ENCODE results near the gene DDX46. TPM values are rescaled to one million over a fixed set of nuclear protein-coding genes. Genes with fewer than 3 reads are reported as not detected.
"Not testable (repeated sequence)": the region's sequence is repeated elsewhere in the genome, so short reads cannot be mapped to it uniquely, and the experiment has no call there.

Gene DDX46
- total RNA-seq, 1 donor from 2014 or later: 89.4 TPM

DNA sequence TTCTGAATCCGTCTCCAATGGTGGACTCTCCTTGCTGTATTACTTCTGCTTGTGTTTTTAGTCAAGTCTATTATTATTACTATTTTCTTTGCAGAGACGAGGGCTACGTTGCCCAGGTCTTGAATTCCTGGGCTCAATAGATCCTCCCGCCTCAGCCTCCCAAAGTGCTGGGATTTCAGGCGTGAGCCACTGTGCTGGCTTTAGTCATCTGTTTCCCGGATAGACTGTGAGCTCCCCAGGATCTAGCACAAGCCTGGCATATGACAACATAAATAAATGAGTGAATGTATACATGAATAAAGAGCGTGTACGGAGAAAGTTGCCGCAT lies 439 bp upstream of the DDX46 start:
- peak overlapping the region; percentile 99 for H3K4me3 Mint-ChIP-seq
- intact Hi-C loops (cut with micrococcal nuclease): loop anchor here (1.0 to 5.0 kb wide), 6 partner anchors 20 to 531 kb away; partner anchors contain the start of genes C5orf24, CAMLG, PCBD2 and PPP2CA
- no peaks in the 10 kb centered on the region for H3K9me3 Mint-ChIP-seq
- H3K4me1 Mint-ChIP-seq: peaks cover 30% of the 10 kb centered on the region
- peak overlapping the region; percentile 95 for H3K27ac Mint-ChIP-seq
- H3K27me3 Mint-ChIP-seq: no peaks in the 10 kb centered on the region
- no peak for DNase-seq
- H3K36me3 Mint-ChIP-seq (ENCODE audit: low read depth): no peaks in the 10 kb centered on the region

DNA sequence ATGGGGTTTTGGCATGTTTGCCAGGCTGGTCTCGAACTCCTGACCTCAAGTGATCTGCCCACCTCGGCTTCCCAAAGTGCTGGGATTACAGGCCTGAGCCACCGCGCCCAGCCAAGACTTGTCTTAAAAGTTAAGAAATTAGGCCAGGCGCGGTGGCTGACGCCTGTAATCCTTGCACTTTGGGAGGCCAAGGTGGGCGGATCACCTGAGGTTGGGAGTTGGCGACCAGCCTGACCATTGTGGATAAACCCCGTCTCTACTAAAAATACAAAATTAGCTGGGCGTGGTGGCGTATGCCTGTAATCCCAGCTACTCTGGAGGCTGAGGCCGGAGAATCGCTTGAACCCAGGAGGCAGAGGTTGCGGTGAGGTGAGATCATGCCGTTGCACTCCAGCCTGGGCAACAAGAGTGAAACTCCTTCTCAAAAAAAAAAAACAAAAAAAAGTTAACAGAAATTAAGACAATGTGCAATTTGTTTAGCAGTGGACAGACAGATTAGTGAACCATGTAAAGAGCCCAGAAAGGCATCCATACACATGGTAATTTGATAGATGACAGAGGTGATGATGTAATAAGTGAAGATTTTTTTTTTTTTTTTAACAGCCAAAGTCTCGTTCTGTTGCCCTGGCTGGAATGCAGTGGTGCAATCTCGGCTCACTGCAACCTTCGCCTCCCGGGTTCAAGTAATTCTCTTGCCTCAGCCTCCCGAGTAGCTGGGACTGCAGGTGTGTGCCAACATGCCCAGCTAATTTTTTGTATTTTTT lies 9.1 kb downstream of the DDX46 start:
- intact Hi-C loops (cut with micrococcal nuclease); H3K27me3 Mint-ChIP-seq; H3K4me1 Mint-ChIP-seq; H3K9me3 Mint-ChIP-seq; DNase-seq; H3K27ac Mint-ChIP-seq; H3K4me3 Mint-ChIP-seq: not testable (repeated sequence)
- H3K36me3 Mint-ChIP-seq (ENCODE audit: low read depth): peaks cover 40% of the 10 kb centered on the region

DNA sequence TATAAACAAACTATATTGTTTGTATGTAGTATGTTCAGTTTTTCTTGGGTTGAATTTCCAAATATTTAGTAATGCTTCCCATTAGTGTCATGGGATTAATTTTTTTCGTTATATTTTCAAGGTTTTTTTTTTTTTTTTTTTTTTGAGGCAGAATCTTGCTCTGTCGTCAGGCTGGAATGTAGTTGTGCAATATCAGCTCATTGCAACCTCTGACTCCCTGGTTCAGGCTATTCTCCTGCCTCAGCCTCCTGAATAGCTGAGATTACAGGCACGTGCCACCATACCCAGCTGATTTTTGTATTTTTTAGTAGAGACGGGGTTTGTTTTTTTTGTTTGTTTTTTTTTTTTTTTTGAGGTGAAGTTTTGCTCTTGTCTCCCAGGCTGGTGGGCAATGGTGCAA lies 10.6 kb downstream of the DDX46 start:
- Mint-ChIP-seq H3K27ac (no peak overlapping the region), H3K4me3 (no peak overlapping the region), H3K27me3 (no peaks in the 10 kb centered on the region), H3K9me3 (no peaks in the 10 kb centered on the region), H3K4me1 (no peaks in the 10 kb centered on the region), H3K36me3 (ENCODE audit: low read depth) (peaks cover 42% of the 10 kb centered on the region)
- intact Hi-C loops (cut with micrococcal nuclease): no loop called here
- DNase-seq: no peak

DNA sequence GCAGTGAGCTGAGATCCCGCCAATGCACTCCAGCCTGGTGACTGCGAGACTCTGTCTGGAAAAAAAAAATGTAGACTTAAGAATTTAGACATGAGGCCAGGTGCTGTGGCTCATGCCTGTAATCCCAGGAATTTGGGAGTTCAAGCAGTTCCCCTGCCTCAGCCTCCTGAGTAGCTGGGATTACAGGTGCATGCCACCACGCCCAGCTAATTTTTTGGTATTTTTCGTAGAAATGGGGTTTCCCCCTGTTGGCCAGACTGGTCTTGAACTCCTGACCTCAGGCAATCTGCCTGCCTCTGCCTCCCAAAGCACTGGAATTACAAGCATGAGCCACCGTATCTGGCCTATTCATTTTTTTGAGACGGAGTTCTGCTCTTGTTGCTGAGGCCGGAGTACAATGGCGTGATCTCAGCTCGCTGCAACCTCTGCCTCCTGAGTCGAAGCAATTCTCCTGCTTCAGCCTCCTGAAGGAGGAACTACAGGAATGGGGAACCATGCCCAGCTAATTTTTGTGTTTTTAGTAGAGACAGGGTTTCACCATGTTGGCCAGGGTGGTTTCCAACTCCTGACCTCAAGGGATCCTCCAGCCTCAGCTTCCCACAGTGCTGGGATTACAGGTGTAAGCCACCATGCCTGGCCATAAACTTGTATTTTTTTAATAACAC lies 14.0 kb downstream of the DDX46 start:
- peaks cover 52% of the 10 kb centered on the region for H3K36me3 Mint-ChIP-seq (ENCODE audit: low read depth)
- H3K4me3 Mint-ChIP-seq: no peak overlapping the region
- H3K27ac Mint-ChIP-seq: no peak overlapping the region
- no peak for DNase-seq
- H3K27me3 Mint-ChIP-seq: no peaks in the 10 kb centered on the region
- peaks cover 2% of the 10 kb centered on the region for H3K4me1 Mint-ChIP-seq
- no peaks in the 10 kb centered on the region for H3K9me3 Mint-ChIP-seq
- intact Hi-C loops (cut with micrococcal nuclease): no loop called here

DNA sequence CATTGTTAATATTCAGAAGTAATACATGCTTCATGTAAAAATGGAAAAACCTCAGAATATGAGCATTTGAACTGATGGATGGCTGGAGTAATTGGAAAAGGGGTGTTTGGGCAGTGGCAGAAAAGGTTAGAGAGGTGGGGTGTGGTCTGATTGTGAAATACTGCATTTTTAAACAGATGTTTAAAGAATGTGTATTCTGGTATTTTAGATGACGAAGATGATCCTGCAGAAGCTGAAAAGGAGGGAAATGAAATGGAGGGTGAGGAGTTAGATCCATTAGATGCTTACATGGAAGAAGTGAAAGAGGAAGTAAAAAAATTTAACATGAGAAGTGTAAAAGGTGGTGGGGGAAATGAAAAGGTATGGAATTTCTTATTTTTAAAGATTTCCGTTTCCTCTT lies 18.8 kb downstream of the DDX46 start:
- Mint-ChIP-seq H3K9me3 (no peaks in the 10 kb centered on the region), H3K4me1 (peaks cover 2% of the 10 kb centered on the region), H3K27me3 (no peaks in the 10 kb centered on the region), H3K4me3 (no peak overlapping the region), H3K36me3 (ENCODE audit: low read depth) (peaks cover 52% of the 10 kb centered on the region), H3K27ac (peak overlapping the region; percentile 64)
- intact Hi-C loops (cut with micrococcal nuclease): no loop called here
- DNase-seq: no peak

DNA sequence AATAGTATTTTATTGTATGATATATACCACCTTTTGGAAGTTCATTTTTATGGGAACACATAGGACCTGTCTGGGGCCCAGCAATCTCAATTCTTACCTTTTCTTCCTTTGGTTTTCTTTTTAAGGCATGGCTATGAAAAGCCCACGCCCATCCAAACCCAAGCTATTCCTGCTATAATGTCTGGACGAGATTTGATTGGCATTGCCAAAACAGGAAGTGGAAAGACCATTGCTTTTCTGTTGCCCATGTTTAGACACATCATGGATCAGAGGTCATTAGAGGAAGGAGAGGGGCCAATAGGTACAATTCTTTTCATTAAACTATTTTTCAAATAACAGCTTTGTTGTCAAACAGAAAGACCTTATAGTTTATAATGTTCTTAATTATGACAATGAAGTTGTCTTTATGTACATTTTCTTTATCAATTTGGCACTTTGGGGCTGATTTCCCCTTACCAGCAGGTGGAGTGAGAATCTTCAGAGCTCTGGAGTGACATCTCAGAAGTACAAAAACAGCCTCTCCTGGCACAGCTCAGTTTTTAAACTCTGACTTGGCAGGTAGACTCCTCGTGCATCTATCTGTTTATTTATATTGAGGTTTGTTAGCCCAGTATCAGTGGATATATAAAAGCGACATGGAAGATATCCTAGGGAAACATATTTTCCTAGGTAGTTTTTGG lies 25.8 kb downstream of the DDX46 start:
- DNase-seq: peak; percentile 65
- H3K9me3 Mint-ChIP-seq: no peaks in the 10 kb centered on the region
- H3K36me3 Mint-ChIP-seq (ENCODE audit: low read depth): peaks cover 58% of the 10 kb centered on the region
- no peak overlapping the region for H3K4me3 Mint-ChIP-seq
- H3K4me1 Mint-ChIP-seq: no peaks in the 10 kb centered on the region
- no peak overlapping the region for H3K27ac Mint-ChIP-seq
- H3K27me3 Mint-ChIP-seq: no peaks in the 10 kb centered on the region
- intact Hi-C loops (cut with micrococcal nuclease): no loop called here

DNA sequence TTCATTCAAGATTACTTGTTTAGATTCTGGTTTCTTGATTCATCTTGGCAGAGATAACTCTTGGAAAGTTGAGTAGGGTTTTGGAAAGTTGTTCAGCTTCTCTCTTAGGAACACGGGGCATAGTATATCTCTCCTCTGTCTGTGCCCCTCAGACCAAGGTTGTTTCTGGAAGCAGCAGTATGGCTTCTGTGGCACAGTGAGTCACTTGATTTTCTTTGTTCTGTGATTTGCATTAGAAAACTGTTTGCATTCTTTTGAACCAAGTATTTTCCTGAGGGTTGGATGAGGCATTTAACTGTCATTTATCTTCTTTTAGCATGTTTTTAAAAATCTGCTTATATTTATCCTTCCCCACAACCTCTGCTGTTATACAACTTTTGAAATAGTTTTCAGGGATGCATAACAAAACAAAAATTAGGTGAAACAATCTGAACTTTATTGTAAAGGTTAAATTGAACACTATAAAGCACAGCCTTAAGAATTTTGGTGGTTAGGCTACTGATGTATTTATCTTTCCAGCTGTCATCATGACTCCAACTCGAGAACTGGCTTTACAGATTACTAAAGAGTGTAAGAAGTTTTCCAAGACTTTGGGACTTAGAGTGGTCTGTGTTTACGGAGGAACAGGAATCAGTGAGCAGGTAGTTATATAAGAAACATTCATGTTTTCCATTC lies 26.5 kb downstream of the DDX46 start:
- peak overlapping the region; percentile 65 for H3K27ac Mint-ChIP-seq

DNA sequence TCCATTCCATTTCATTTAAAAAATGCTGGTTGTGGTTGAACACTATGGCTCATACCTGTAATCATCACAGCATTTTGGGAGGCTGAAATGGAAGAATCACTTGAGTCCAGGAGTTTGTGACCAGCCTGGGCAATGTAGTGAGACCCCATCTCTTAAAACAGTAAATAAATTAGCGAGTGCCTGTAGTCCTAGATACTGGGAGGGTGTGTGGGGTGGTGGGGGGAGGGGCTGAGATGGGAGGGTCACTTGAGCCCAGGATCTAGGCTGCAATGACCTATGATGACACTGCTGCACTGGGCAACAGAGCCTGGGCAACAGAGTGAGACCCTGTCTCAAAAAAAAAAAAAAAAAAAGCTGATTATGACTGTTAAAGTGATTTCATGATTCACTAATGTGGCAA lies 29.1 kb downstream of the DDX46 start:
- Mint-ChIP-seq H3K36me3 (ENCODE audit: low read depth) (peaks cover 70% of the 10 kb centered on the region), H3K27ac (no peak overlapping the region), H3K9me3 (no peaks in the 10 kb centered on the region), H3K27me3 (no peaks in the 10 kb centered on the region), H3K4me3 (no peak overlapping the region), H3K4me1 (peaks cover 2% of the 10 kb centered on the region)
- DNase-seq: no peak
- intact Hi-C loops (cut with micrococcal nuclease): no loop called here

More for the DNA sequence above, 26.5 kb downstream of the DDX46 start:
- DNase-seq: no peak
- H3K36me3 Mint-ChIP-seq (ENCODE audit: low read depth): peaks cover 60% of the 10 kb centered on the region
- no peak overlapping the region for H3K4me3 Mint-ChIP-seq
- no peaks in the 10 kb centered on the region for H3K4me1 Mint-ChIP-seq
- no peaks in the 10 kb centered on the region for H3K9me3 Mint-ChIP-seq
- intact Hi-C loops (cut with micrococcal nuclease): no loop called here
- H3K27me3 Mint-ChIP-seq: no peaks in the 10 kb centered on the region

DNA sequence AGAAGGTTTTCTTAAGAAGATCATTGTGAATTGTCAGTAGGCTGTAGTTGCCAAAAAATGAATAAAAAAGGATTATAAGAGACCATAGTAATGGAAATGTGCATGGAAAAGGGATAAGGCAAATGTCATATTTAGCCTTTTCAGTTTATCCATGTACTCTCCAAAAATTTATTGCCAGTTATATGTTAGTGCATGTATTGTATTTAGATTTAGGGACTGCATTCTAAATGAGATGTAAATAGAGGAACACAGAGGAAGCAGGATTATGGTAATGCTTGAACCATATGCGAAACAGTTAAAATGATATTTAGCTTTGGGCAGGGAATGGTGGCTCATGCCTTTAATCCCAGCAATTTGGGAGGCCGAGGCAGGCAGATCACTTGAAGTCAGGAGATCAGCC lies 33.0 kb downstream of the DDX46 start:
- peaks cover 70% of the 10 kb centered on the region for H3K36me3 Mint-ChIP-seq (ENCODE audit: low read depth)
- H3K27ac Mint-ChIP-seq: no peak overlapping the region
- peaks cover 2% of the 10 kb centered on the region for H3K4me1 Mint-ChIP-seq
- no peak overlapping the region for H3K4me3 Mint-ChIP-seq
- DNase-seq: no peak
- intact Hi-C loops (cut with micrococcal nuclease): no loop called here
- H3K9me3 Mint-ChIP-seq: no peaks in the 10 kb centered on the region
- H3K27me3 Mint-ChIP-seq: no peaks in the 10 kb centered on the region

DNA sequence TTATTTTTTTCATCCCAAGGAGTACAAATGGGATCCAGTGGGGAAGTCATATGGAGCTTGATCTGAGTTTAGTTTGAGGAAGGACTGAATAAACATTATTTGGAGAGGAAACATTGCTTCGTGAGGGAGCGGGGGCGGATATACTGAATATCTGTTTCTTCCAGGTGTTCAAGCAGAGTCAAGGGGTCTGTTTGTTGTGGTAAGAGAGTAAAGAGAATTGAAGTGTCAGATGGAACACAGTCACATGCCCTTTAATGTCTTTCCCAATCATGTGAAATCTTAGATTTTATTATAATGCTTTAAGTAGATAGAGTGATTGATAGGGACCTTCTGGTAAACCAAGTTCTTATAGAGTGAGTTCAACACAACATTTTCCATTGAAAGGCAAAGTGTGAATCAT lies 33.7 kb downstream of the DDX46 start:
- peaks cover 66% of the 10 kb centered on the region for H3K36me3 Mint-ChIP-seq (ENCODE audit: low read depth)
- intact Hi-C loops (cut with micrococcal nuclease): no loop called here
- no peak overlapping the region for H3K4me3 Mint-ChIP-seq
- H3K27ac Mint-ChIP-seq: no peak overlapping the region
- no peak for DNase-seq
- H3K4me1 Mint-ChIP-seq: peaks cover 2% of the 10 kb centered on the region
- no peaks in the 10 kb centered on the region for H3K9me3 Mint-ChIP-seq
- H3K27me3 Mint-ChIP-seq: no peaks in the 10 kb centered on the region

DNA sequence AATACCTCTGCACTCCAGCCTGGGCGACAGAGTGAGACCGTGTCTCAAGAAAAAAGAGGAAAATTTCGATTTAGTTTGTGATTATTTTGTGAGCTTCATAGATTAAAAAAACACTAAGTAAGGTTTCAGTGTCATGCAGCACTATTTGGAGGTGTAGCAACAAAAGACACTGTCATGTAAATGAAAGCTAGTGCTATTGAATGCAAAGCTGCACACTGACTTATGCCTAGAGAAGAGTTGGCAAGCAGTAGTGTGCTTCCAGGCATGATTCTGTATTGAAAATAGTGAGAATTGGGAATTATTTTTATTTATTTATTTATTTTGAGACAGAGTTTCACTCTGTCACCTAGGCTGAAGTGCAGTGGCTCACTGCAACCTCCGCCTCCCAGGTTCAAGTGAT lies 34.5 kb downstream of the DDX46 start:
- no peak overlapping the region for H3K4me3 Mint-ChIP-seq
- DNase-seq: no peak
- H3K9me3 Mint-ChIP-seq: no peaks in the 10 kb centered on the region
- H3K27me3 Mint-ChIP-seq: no peaks in the 10 kb centered on the region
- peaks cover 69% of the 10 kb centered on the region for H3K36me3 Mint-ChIP-seq (ENCODE audit: low read depth)
- no peak overlapping the region for H3K27ac Mint-ChIP-seq
- intact Hi-C loops (cut with micrococcal nuclease): no loop called here
- peaks cover 2% of the 10 kb centered on the region for H3K4me1 Mint-ChIP-seq

DNA sequence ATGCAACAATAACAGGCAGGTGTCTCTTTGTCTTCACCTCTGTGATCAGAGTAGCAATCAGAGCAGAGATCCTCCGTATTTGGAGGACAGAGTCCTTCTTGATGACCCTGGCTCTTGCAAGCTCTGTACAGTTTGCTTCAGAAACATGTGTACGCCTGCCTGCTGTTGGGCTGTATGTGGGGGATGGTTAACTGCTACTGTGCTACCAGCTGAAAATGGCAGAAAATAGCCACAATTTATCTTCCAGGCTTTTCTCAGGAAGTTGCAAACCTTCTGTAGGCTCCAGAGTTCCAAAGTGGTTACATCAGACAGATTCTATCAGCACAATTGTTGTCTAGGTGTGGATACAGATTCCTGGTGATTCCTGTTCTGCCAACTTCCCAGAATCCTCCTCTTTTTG lies 35.5 kb downstream of the DDX46 start:
- peaks cover 2% of the 10 kb centered on the region for H3K4me1 Mint-ChIP-seq
- intact Hi-C loops (cut with micrococcal nuclease): no loop called here
- H3K4me3 Mint-ChIP-seq: no peak overlapping the region
- H3K27ac Mint-ChIP-seq: no peak overlapping the region
- no peaks in the 10 kb centered on the region for H3K9me3 Mint-ChIP-seq
- DNase-seq: no peak
- peaks cover 70% of the 10 kb centered on the region for H3K36me3 Mint-ChIP-seq (ENCODE audit: low read depth)
- H3K27me3 Mint-ChIP-seq: no peaks in the 10 kb centered on the region

DNA sequence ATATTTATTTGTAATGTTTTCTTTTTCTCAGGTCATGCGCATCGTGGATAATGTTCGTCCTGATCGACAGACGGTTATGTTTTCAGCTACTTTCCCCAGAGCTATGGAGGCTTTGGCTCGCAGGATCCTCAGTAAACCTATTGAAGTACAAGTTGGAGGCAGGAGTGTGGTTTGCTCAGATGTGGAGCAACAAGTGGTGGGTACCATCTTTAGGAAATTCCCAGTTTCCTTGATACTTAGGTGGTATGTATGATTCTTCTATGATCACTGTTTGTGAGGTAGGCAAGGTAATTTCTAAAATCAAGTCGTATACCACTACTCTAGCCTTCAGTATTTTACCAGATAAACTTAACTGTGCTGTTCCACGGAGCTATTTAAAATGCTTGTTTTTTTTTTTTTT lies 36.2 kb downstream of the DDX46 start:
- no peak for DNase-seq
- intact Hi-C loops (cut with micrococcal nuclease): no loop called here
- no peak overlapping the region for H3K4me3 Mint-ChIP-seq
- H3K27me3 Mint-ChIP-seq: no peaks in the 10 kb centered on the region
- H3K4me1 Mint-ChIP-seq: peaks cover 2% of the 10 kb centered on the region
- H3K9me3 Mint-ChIP-seq: no peaks in the 10 kb centered on the region
- peaks cover 67% of the 10 kb centered on the region for H3K36me3 Mint-ChIP-seq (ENCODE audit: low read depth)
- H3K27ac Mint-ChIP-seq: no peak overlapping the region

DNA sequence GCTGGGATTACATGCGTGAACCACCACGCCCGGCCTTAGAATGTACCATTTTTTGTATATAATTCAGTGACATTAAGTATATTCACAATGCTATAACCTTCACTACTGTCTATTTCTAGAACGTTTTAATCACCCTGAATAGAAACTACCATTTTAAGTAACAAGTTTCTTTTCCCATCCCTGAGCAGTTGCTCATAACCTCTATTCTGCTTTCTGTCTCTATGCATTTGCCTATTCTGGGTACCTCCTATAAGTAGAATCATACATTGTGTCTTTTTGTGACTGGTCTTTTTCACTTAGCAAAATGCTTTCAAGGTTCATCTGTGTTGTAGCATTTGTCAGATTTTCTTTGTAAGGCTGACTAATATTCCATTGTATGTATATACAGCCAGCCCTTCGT lies 39.9 kb downstream of the DDX46 start:
- Mint-ChIP-seq H3K27ac (peak overlapping the region; percentile 7), H3K4me3 (no peak overlapping the region), H3K27me3 (no peaks in the 10 kb centered on the region), H3K9me3 (no peaks in the 10 kb centered on the region), H3K4me1 (no peaks in the 10 kb centered on the region), H3K36me3 (ENCODE audit: low read depth) (peaks cover 51% of the 10 kb centered on the region)
- intact Hi-C loops (cut with micrococcal nuclease): no loop called here
- no peak for DNase-seq
